Suprapubic skin (tissue), 3 donors: ENCODE data around the gene SLC13A5.

ENCODE experiments used
- CTCF ChIP-seq, 2 donors: fragments of 200-600 bp in 1 of 2; fragments of 450-650 bp in 1 of 2; sonication (generic) in 1 of 2; IDR thresholded peaks; one replicate each; pipeline ENCODE4 v1.5.1; 2016 to 2019; ENCODE audit warnings: antibody characterized with exemption in 2 of 2, mild to moderate bottlenecking in 1 of 2, moderate library complexity in 1 of 2
- EP300 ChIP-seq: sonication (generic); formaldehyde crosslinking; IDR thresholded peaks from one replicate; pipeline ENCODE4 v1.6.1; 2017; ENCODE audit warnings: antibody characterized with exemption

DNA sequence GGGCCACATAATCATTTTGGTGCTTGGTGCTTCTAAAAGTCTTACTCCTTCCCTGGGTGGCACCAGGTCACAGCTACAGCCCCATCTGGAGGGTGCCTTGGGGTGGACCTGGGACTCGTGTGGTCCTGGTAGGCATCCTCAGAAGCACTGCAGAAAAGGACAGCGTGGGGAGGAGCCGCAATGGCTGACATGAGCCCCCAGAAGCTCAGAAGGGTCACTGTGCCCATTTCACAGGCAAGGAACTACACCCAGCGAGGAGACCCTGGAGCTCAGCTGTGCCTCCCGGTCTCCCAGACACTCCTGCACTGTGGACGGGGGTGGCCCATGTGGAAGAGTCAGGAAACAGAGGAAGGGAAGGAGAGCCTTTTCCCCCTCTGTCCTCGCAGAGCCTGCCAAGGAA is 35.2 kb downstream of the SLC13A5 start:
- no peak for TF ChIP-seq EP300
- TF ChIP-seq CTCF (IDR thresholded peaks at IDR 0.05) = no peak
